HCT116 (cell line): ENCODE data around the gene INPP5D. TPM values are rescaled to one million over a fixed set of nuclear protein-coding genes. Genes with fewer than 3 reads are reported as not detected.

ENCODE experiments used
- ATAC-seq: fragments of 200-7000 bp; cut with Tn5 transposase; 2 replicates; pipeline ENCODE4 v1.9.1; 2020; ENCODE audit warnings: mild to moderate bottlenecking, moderate library complexity
- BruUV-seq: library from RNA; stranded (reverse); fragments of 400-500 nt; replicated peaks from 2 replicates; lab custom pipeline; 2021; lab: Mats Ljungman, UMichigan
- CTCF ChIA-PET: fragments of 300-600 bp; sonication (Branson Sonifier 250); formaldehyde crosslinking; loops from one replicate; lab custom pipeline; 2021; ENCODE audit warnings: antibody characterized with exemption; lab: Charles Lee
- POLR2A ChIA-PET: fragments of 300-600, 350-600 bp; sonication (Branson Sonifier 250); formaldehyde crosslinking; loops from one replicate; lab custom pipeline; 2021; ENCODE audit warnings: antibody characterized with exemption; lab: Charles Lee
- RAD21 ChIA-PET, 2 experiments: fragments of 300-600 bp; sonication (Branson Sonifier 250); formaldehyde crosslinking; loops; one replicate each; lab custom pipeline; 2023; ENCODE audit warnings: low total read pairs in 2 of 2; ENCODE audit not compliant: uncharacterized antibody in 2 of 2, unreplicated experiment in 2 of 2, low non-redundant PET in 1 of 2; lab: Charles Lee
- DNase-seq: peaks from one replicate; pipeline ENCODE4 v3.0.0-alpha.2; 2010; ENCODE audit warnings: low read depth, low spot score
- H2AFZ ChIP-seq: fragments of 200-600 bp; shearing (Covaris generic), sonication (generic); 2 replicates; pipeline ENCODE4 v1.6.1; 2017; ENCODE audit warnings: low read depth, mixed run types, mixed read lengths, antibody characterized with exemption, low read length; ENCODE audit not compliant: poor library complexity, severe bottlenecking
- H3K27ac ChIP-seq: 2 replicates; pipeline ENCODE4 v1.5.1; 2012; ENCODE audit warnings: low read depth, low read length
- H3K27me3 ChIP-seq: fragments of 200-600 bp; sonication (generic); 2 replicates; pipeline ENCODE4 v1.6.1; 2016; ENCODE audit warnings: mixed run types, low read length, mixed read lengths; ENCODE audit not compliant: insufficient read depth
- H3K36me3 ChIP-seq, 2 experiments: fragments of 200-500 bp in 1 of 2; fragments of 200-600 bp in 1 of 2; sonication (Bioruptor generic) in 1 of 2; sonication (generic) in 1 of 2; 2 replicates each; pipeline versions ENCODE4 v1.5.1 to v1.6.1; 2014 to 2016; ENCODE audit warnings: low read length in 2 of 2, inconsistent platforms in 1 of 2, mixed read lengths in 1 of 2, mixed run types in 1 of 2; ENCODE audit not compliant: insufficient read depth in 2 of 2, control insufficient read depth in 1 of 2
- H3K4me1 ChIP-seq, 2 experiments: fragments of 200-600 bp in 1 of 2; sonication (generic) in 1 of 2; 2 replicates each; pipeline versions ENCODE4 v1.5.1 to v1.6.1; 2012 to 2017; ENCODE audit warnings: low read length in 2 of 2, inconsistent platforms in 1 of 2, mild to moderate bottlenecking in 1 of 2, mixed read lengths in 1 of 2, mixed run types in 1 of 2, moderate library complexity in 1 of 2; ENCODE audit not compliant: insufficient read depth in 2 of 2, control insufficient read depth in 1 of 2
- H3K4me2 ChIP-seq: fragments of 200-600 bp; sonication (generic); 2 replicates; pipeline ENCODE4 v1.6.1; 2017; ENCODE audit warnings: mixed run types, low read length, mixed read lengths
- H3K4me3 ChIP-seq, 2 experiments: fragments of 200-600 bp in 1 of 2; sonication (generic) in 1 of 2; replicated peaks in 1 of 2; 2 replicates each; pipeline ENCODE4 v1.5.1; 2011 to 2016; ENCODE audit warnings: low read length in 2 of 2, control low read depth in 1 of 2, low read depth in 1 of 2, mild to moderate bottlenecking in 1 of 2, mixed read lengths in 1 of 2, mixed run types in 1 of 2
- H3K79me2 ChIP-seq: fragments of 200-600 bp; sonication (generic); 2 replicates; pipeline ENCODE4 v1.6.1; 2017; ENCODE audit warnings: mild to moderate bottlenecking, mixed run types, low read length, moderate library complexity, mixed read lengths; ENCODE audit not compliant: insufficient read depth
- H3K9ac ChIP-seq: fragments of 200-600 bp; sonication (generic); 2 replicates; pipeline ENCODE4 v1.6.1; 2016; ENCODE audit warnings: low read length, mixed read lengths
- H3K9me2 ChIP-seq: fragments of 200-600 bp; sonication (generic), shearing (Covaris generic); 2 replicates; pipeline ENCODE4 v1.6.1; 2017; ENCODE audit warnings: mixed run types, mild to moderate bottlenecking, moderate library complexity; ENCODE audit not compliant: insufficient read depth
- H3K9me3 ChIP-seq, 2 experiments: fragments of 200-500 bp in 1 of 2; fragments of 200-600 bp in 1 of 2; sonication (Bioruptor generic) in 1 of 2; sonication (generic) in 1 of 2; 2 replicates each; pipeline ENCODE4 v1.6.1; 2014 to 2017; ENCODE audit warnings: low read length in 2 of 2, mixed read lengths in 2 of 2, inconsistent platforms in 1 of 2, low read depth in 1 of 2, mild to moderate bottlenecking in 1 of 2, mixed run types in 1 of 2, moderate library complexity in 1 of 2; ENCODE audit not compliant: control insufficient read depth in 1 of 2, insufficient read depth in 1 of 2
- H4K20me1 ChIP-seq: fragments of 200-600 bp; sonication (generic), shearing (Covaris generic); 2 replicates; pipeline ENCODE4 v1.6.1; 2017; ENCODE audit warnings: mixed run types, mild to moderate bottlenecking, moderate library complexity; ENCODE audit not compliant: insufficient read depth
- CEBPB ChIP-seq: IDR thresholded peaks from 2 replicates; pipeline ENCODE4 v1.6.1; 2012; ENCODE audit warnings: low read depth
- EZH2 ChIP-seq: fragments of 200-600 bp; sonication (generic); IDR thresholded peaks from 2 replicates; pipeline ENCODE4 v1.6.1; 2017; ENCODE audit warnings: antibody characterized with exemption, mixed run types
- EZH2phosphoT487 ChIP-seq: fragments of 200-600 bp; IDR thresholded peaks from 2 replicates; pipeline ENCODE4 v1.6.1; 2018; ENCODE audit warnings: antibody characterized with exemption, borderline replicate concordance
- JUND ChIP-seq: IDR thresholded peaks from 2 replicates; pipeline ENCODE4 v1.6.1; 2012
- POLR2AphosphoS5 ChIP-seq: IDR thresholded peaks from 2 replicates; pipeline ENCODE4 v1.6.1; 2011; ENCODE audit warnings: mild to moderate bottlenecking, low read depth, low read length, moderate library complexity
- RAD21 ChIP-seq: IDR thresholded peaks from 2 replicates; pipeline ENCODE4 v1.6.1; 2012; ENCODE audit warnings: low read depth, mild to moderate bottlenecking
- SIN3A ChIP-seq: IDR thresholded peaks from 2 replicates; pipeline ENCODE4 v1.6.1; 2012; ENCODE audit warnings: low read depth
- SRF ChIP-seq: IDR thresholded peaks from 2 replicates; pipeline ENCODE4 v1.6.1; 2012; ENCODE audit warnings: low read depth
- YY1 ChIP-seq: IDR thresholded peaks from 2 replicates; pipeline ENCODE4 v1.6.1; 2011; ENCODE audit warnings: low read length, low read depth, moderate library complexity, mild to moderate bottlenecking; ENCODE audit not compliant: insufficient replicate concordance; ENCODE audit errors: extremely low read depth
- ZFX ChIP-seq: fragments of 450-650 bp; IDR thresholded peaks from 2 replicates; pipeline ENCODE4 v1.6.1; 2017
- ZNF274 ChIP-seq: fragments of 200-500 bp; sonication (Bioruptor generic); IDR thresholded peaks from 2 replicates; pipeline ENCODE4 v1.6.1; 2014; ENCODE audit warnings: mild to moderate bottlenecking, low read depth, low read length, inconsistent platforms
- intact Hi-C: fragments of 100-400 bp; cut with micrococcal nuclease; formaldehyde crosslinking; loops from 2 replicates; pipeline ENCODE4 v1.10.0; 2022
- total RNA-seq: library from RNA; stranded (reverse); gene quantifications from one replicate; pipeline ENCODE4 v1.2.1, GENCODE V29; 2021; ENCODE audit not compliant: unreplicated experiment
- TF ChIP-seq, protein P1 (sequence below): IDR thresholded peaks from 2 replicates; pipeline ENCODE4 v1.6.1; 2011; ENCODE audit warnings: mild to moderate bottlenecking, low read length, moderate library complexity; ENCODE audit not compliant: insufficient replicate concordance; ENCODE audit errors: extremely low read depth
- TF ChIP-seq, protein P2 (sequence below): IDR thresholded peaks from 2 replicates; pipeline ENCODE4 v1.6.1; 2012; ENCODE audit warnings: low read depth
- TF ChIP-seq, protein P3 (sequence below), 3 experiments: fragments of 200-600 bp in 1 of 3; sonication (generic) in 1 of 3; IDR thresholded peaks in 2 of 3; conservative IDR thresholded peaks in 1 of 3; 2 replicates each; pipeline ENCODE4 v1.5.1; 2012 to 2017; ENCODE audit warnings: low read depth in 2 of 3, low read length in 2 of 3, antibody characterized with exemption in 1 of 3, borderline replicate concordance in 1 of 3, control low read depth in 1 of 3, mild to moderate bottlenecking in 1 of 3, mixed read lengths in 1 of 3, mixed run types in 1 of 3, moderate library complexity in 1 of 3; ENCODE audit not compliant: insufficient read depth in 1 of 3
- TF ChIP-seq, protein P4 (sequence below): IDR thresholded peaks from 2 replicates; pipeline ENCODE4 v1.6.1; 2012
- TF ChIP-seq, protein P5 (sequence below): IDR thresholded peaks from 2 replicates; pipeline ENCODE4 v1.6.1; 2012

Gene INPP5D
- total RNA-seq, 1 experiment from 2014 or later: 1.8 TPM

DNA sequence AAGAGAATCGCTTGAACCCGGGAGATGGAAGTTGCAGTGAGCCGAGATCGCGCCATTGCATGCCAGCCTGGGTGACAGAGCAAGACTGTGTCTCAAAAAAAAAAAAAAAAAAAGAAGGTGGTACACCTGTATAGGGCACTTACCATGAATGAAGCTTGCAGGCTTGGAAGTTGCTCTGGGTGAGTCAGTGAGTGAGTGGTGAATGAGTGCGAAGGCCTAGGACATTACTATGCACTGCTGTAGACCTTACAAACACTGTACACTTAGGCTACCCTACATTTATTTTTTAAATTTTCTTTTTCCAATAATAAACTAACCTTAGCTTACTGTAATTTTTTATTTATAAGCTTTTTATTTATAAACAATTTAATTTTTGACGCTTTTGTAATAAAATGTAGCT is 113.0 kb downstream of the INPP5D start:
- BruUV-seq: no TSS peak
- no peak overlapping the region for H3K4me3 ChIP-seq
- RAD21 ChIA-PET: no interaction called here
- H3K4me2 ChIP-seq: no peak overlapping the region
- intact Hi-C loops: no loop called here
- POLR2A ChIA-PET: no interaction called here
- H3K9me3 ChIP-seq: no peaks in the 10 kb centered on the region
- no peak overlapping the region for H3K9ac ChIP-seq
- H2AFZ ChIP-seq: no peak overlapping the region
- H3K27ac ChIP-seq: no peak overlapping the region
- H3K36me3 ChIP-seq: no peaks in the 10 kb centered on the region
- CTCF ChIA-PET: no interaction called here
- no peak for TF ChIP-seq EZH2phosphoT487
- no peak for TF ChIP-seq YY1
- TF ChIP-seq SRF: no peak
- no peak for TF ChIP-seq EZH2
- TF ChIP-seq, protein P1, sequence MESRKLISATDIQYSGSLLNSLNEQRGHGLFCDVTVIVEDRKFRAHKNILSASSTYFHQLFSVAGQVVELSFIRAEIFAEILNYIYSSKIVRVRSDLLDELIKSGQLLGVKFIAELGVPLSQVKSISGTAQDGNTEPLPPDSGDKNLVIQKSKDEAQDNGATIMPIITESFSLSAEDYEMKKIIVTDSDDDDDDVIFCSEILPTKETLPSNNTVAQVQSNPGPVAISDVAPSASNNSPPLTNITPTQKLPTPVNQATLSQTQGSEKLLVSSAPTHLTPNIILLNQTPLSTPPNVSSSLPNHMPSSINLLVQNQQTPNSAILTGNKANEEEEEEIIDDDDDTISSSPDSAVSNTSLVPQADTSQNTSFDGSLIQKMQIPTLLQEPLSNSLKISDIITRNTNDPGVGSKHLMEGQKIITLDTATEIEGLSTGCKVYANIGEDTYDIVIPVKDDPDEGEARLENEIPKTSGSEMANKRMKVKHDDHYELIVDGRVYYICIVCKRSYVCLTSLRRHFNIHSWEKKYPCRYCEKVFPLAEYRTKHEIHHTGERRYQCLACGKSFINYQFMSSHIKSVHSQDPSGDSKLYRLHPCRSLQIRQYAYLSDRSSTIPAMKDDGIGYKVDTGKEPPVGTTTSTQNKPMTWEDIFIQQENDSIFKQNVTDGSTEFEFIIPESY: no peak
- TF ChIP-seq JUND: no peak
- TF ChIP-seq RAD21: no peak
- TF ChIP-seq, protein P2, sequence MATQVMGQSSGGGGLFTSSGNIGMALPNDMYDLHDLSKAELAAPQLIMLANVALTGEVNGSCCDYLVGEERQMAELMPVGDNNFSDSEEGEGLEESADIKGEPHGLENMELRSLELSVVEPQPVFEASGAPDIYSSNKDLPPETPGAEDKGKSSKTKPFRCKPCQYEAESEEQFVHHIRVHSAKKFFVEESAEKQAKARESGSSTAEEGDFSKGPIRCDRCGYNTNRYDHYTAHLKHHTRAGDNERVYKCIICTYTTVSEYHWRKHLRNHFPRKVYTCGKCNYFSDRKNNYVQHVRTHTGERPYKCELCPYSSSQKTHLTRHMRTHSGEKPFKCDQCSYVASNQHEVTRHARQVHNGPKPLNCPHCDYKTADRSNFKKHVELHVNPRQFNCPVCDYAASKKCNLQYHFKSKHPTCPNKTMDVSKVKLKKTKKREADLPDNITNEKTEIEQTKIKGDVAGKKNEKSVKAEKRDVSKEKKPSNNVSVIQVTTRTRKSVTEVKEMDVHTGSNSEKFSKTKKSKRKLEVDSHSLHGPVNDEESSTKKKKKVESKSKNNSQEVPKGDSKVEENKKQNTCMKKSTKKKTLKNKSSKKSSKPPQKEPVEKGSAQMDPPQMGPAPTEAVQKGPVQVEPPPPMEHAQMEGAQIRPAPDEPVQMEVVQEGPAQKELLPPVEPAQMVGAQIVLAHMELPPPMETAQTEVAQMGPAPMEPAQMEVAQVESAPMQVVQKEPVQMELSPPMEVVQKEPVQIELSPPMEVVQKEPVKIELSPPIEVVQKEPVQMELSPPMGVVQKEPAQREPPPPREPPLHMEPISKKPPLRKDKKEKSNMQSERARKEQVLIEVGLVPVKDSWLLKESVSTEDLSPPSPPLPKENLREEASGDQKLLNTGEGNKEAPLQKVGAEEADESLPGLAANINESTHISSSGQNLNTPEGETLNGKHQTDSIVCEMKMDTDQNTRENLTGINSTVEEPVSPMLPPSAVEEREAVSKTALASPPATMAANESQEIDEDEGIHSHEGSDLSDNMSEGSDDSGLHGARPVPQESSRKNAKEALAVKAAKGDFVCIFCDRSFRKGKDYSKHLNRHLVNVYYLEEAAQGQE: no peak
- TF ChIP-seq, protein P3, sequence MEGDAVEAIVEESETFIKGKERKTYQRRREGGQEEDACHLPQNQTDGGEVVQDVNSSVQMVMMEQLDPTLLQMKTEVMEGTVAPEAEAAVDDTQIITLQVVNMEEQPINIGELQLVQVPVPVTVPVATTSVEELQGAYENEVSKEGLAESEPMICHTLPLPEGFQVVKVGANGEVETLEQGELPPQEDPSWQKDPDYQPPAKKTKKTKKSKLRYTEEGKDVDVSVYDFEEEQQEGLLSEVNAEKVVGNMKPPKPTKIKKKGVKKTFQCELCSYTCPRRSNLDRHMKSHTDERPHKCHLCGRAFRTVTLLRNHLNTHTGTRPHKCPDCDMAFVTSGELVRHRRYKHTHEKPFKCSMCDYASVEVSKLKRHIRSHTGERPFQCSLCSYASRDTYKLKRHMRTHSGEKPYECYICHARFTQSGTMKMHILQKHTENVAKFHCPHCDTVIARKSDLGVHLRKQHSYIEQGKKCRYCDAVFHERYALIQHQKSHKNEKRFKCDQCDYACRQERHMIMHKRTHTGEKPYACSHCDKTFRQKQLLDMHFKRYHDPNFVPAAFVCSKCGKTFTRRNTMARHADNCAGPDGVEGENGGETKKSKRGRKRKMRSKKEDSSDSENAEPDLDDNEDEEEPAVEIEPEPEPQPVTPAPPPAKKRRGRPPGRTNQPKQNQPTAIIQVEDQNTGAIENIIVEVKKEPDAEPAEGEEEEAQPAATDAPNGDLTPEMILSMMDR (IDR thresholded peaks at IDR 0.05 in 2 of 3, conservative IDR thresholded peaks at IDR 0.05 in 1 of 3; ENCODE audit: borderline replicate concordance in 1 of 3, insufficient read depth in 1 of 3, low read depth in 2 of 3, low read length in 2 of 3): no peak
- TF ChIP-seq, protein P4, sequence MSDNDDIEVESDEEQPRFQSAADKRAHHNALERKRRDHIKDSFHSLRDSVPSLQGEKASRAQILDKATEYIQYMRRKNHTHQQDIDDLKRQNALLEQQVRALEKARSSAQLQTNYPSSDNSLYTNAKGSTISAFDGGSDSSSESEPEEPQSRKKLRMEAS: no peak
- no peak for TF ChIP-seq ZNF274
- no peak for TF ChIP-seq SIN3A
- no peak for TF ChIP-seq ZFX
- no peak for TF ChIP-seq CEBPB
- TF ChIP-seq POLR2AphosphoS5: no peak
- TF ChIP-seq, protein P5, sequence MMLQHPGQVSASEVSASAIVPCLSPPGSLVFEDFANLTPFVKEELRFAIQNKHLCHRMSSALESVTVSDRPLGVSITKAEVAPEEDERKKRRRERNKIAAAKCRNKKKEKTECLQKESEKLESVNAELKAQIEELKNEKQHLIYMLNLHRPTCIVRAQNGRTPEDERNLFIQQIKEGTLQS: no peak
- H3K79me2 ChIP-seq: no peaks in the 10 kb centered on the region
- H3K4me1 ChIP-seq: no peaks in the 10 kb centered on the region
- DNase-seq: no peak
- H4K20me1 ChIP-seq: no peaks in the 10 kb centered on the region
- no peaks in the 10 kb centered on the region for H3K27me3 ChIP-seq
- no peak for ATAC-seq
- H3K9me2 ChIP-seq: no peaks in the 10 kb centered on the region
